ENCODE data around the gene THSD4. TPM values are rescaled to one million over a fixed set of nuclear protein-coding genes. Genes with fewer than 3 reads are reported as not detected.

THSD4 gene
- total and polyA plus RNA-seq, 4 donors = 6.0 to 42.4 (median 18.5) TPM

DNA sequence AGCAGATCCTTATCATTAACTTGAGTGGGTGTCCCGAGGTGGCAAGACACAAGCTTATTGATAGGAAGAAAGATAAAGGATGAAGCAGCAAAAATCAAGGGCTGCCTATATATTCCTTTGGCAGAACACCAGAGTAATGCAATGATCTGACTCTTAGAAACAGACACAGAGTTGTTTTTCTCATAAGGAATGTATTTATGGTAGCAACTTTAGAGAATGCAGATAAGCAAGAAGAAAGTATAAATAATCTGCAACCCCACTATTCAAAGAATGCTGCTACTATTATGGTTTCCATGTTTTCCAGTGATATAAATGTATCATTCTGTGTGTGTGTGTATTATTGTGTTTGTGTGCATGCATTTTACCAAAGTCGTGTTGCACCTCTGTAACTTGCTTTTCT is 208.3 kb downstream of the THSD4 start:
- H3K9ac ChIP-seq (ENCODE audit: insufficient read depth in 1 of 2, low read length in 2 of 2) = no peak overlapping the region
- TF ChIP-seq, protein P1, sequence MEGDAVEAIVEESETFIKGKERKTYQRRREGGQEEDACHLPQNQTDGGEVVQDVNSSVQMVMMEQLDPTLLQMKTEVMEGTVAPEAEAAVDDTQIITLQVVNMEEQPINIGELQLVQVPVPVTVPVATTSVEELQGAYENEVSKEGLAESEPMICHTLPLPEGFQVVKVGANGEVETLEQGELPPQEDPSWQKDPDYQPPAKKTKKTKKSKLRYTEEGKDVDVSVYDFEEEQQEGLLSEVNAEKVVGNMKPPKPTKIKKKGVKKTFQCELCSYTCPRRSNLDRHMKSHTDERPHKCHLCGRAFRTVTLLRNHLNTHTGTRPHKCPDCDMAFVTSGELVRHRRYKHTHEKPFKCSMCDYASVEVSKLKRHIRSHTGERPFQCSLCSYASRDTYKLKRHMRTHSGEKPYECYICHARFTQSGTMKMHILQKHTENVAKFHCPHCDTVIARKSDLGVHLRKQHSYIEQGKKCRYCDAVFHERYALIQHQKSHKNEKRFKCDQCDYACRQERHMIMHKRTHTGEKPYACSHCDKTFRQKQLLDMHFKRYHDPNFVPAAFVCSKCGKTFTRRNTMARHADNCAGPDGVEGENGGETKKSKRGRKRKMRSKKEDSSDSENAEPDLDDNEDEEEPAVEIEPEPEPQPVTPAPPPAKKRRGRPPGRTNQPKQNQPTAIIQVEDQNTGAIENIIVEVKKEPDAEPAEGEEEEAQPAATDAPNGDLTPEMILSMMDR (IDR thresholded peaks at IDR 0.05; ENCODE audit: control extremely low read depth, extremely low read depth) = no peak
- 46 to 48% methylated on average over 2 of the region's 2 CpGs for WGBS, 2 donors
- no peaks in the 10 kb centered on the region for H3K27me3 ChIP-seq (ENCODE audit: control insufficient read depth in 3 of 3, insufficient read depth in 3 of 3, low read length in 2 of 3)
- peak in 2 of 3 donors; percentile 85 to 89 for DNase-seq
- H3K36me3 ChIP-seq (ENCODE audit: control insufficient read depth in 4 of 4, insufficient read depth in 4 of 4, low read length in 4 of 4) = no peaks in the 10 kb centered on the region
- peak overlapping the region in 1 of 2 donors; percentile 5 for H3K27ac ChIP-seq (ENCODE audit: low read depth in 1 of 2, low read length in 1 of 2)
- H3K4me3 ChIP-seq = no peak overlapping the region
- peaks cover 2 to 22% (median 5%) of the 10 kb centered on the region in 5 donors for H3K4me1 ChIP-seq (ENCODE audit: control insufficient read depth in 5 of 5, insufficient read depth in 5 of 5, low read length in 5 of 5)
- H3K9me3 ChIP-seq (ENCODE audit: control insufficient read depth in 4 of 4, insufficient read depth in 3 of 4, low read length in 3 of 4) = peaks cover 0 to 3% (median 0%) of the 10 kb centered on the region in 4 donors
- ATAC-seq (ENCODE audit: insufficient read depth, low FRiP score) = no peak

DNA sequence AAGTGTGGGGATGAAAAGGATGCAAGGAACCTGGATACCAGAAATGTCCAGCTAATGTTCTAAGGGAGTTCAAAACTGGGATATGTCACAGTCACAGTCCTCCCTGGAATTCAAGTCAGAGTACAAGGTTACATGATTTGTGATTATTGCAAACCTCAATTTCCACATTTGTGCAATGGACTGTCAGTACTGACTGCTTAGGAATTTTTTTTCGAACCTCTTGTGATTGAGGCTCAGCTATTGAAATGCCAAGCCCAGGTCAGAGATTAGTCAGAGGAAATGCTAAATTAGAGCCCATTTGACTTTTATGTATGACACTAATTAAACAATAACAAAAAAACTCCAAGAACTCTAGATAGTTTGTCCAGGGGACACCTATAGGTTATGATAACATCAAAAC is 210.2 kb downstream of the THSD4 start:
- Histone ChIP-seq H3K27ac (ENCODE audit: low read depth in 1 of 2, low read length in 1 of 2) (no peak overlapping the region), H3K9me3 (ENCODE audit: control insufficient read depth in 4 of 4, insufficient read depth in 3 of 4, low read length in 3 of 4) (no peaks in the 10 kb centered on the region), H3K4me1 (ENCODE audit: control insufficient read depth in 5 of 5, insufficient read depth in 5 of 5, low read length in 5 of 5) (peaks cover 9 to 39% (median 16%) of the 10 kb centered on the region in 5 donors), H3K36me3 (ENCODE audit: control insufficient read depth in 4 of 4, insufficient read depth in 4 of 4, low read length in 4 of 4) (no peaks in the 10 kb centered on the region), H3K4me3 (no peak overlapping the region), H3K27me3 (ENCODE audit: control insufficient read depth in 3 of 3, insufficient read depth in 3 of 3, low read length in 2 of 3) (no peaks in the 10 kb centered on the region), H3K9ac (ENCODE audit: insufficient read depth in 1 of 2, low read length in 2 of 2) (no peak overlapping the region)
- no peak for DNase-seq
- TF ChIP-seq, protein P1 (IDR thresholded peaks at IDR 0.05; ENCODE audit: control extremely low read depth, extremely low read depth) = no peak
- WGBS, 2 donors = 51 to 79% methylated on average over 1 of the region's 1 CpG
- no peak for ATAC-seq (ENCODE audit: insufficient read depth, low FRiP score)

DNA sequence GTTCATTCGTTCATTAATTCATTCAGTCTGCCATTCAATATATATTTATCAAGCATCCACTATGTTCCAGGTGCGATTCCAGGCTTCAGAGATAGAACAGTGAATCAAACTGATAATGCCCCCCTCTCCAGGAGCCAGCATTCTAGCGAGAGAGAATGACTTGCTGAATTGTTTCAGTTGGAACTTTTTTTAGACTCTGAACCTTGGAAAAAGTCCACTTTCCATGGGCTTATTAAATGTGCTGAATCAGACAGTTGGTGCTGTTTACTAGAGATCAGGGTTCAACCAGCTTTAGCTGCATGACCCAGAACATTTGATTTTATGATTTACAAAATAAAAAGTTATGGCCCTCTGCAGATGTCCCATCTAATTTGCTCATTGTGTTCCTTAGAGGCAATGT is 213.2 kb downstream of the THSD4 start:
- Histone ChIP-seq H3K4me1 (ENCODE audit: control insufficient read depth in 5 of 5, insufficient read depth in 5 of 5, low read length in 5 of 5) (peaks cover 7 to 59% (median 22%) of the 10 kb centered on the region in 5 donors), H3K36me3 (ENCODE audit: control insufficient read depth in 4 of 4, insufficient read depth in 4 of 4, low read length in 4 of 4) (no peaks in the 10 kb centered on the region), H3K9me3 (ENCODE audit: control insufficient read depth in 4 of 4, insufficient read depth in 3 of 4, low read length in 3 of 4) (no peaks in the 10 kb centered on the region), H3K27me3 (ENCODE audit: control insufficient read depth in 3 of 3, insufficient read depth in 3 of 3, low read length in 2 of 3) (no peaks in the 10 kb centered on the region), H3K27ac (ENCODE audit: low read depth in 1 of 2, low read length in 1 of 2) (peak overlapping the region; percentile 49 to 80), H3K9ac (ENCODE audit: insufficient read depth in 1 of 2, low read length in 2 of 2) (no peak overlapping the region), H3K4me3 (no peak overlapping the region)
- TF ChIP-seq, protein P1 (IDR thresholded peaks at IDR 0.05; ENCODE audit: control extremely low read depth, extremely low read depth) = no peak
- DNase-seq (peak in 2 of 3 donors; percentile 68 to 83), ATAC-seq (ENCODE audit: insufficient read depth, low FRiP score) (no peak)
- 79 to 87% methylated on average over 3 of the region's 3 CpGs for WGBS, 2 donors

DNA sequence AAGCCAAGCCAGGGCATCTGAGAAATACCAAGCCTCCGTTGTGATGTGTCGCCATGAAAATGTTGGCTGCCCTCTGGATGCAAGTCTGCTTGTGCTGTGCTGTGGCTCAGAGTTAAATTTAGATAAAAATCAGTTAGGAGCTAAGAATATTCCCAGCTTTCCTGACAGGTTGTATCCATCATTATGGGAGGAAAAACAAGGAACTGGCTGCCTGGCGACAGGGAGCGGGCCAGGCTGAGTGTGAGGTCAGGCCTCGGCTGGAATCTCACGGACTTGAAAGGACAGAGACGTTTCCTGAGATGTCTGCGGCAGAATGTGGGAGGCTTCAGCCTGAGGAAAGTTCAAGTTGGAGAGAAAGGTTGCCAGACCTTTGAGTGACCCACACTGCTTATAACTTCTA is 213.8 kb downstream of the THSD4 start:
- 53 to 69% methylated on average over 8 of the region's 8 CpGs for WGBS, 2 donors
- peak; percentile 76 to 87 (median 80) for DNase-seq
- Histone ChIP-seq H3K9me3 (ENCODE audit: control insufficient read depth in 4 of 4, insufficient read depth in 3 of 4, low read length in 3 of 4) (no peaks in the 10 kb centered on the region), H3K27me3 (ENCODE audit: control insufficient read depth in 3 of 3, insufficient read depth in 3 of 3, low read length in 2 of 3) (no peaks in the 10 kb centered on the region), H3K4me1 (ENCODE audit: control insufficient read depth in 5 of 5, insufficient read depth in 5 of 5, low read length in 5 of 5) (peaks cover 7 to 59% (median 22%) of the 10 kb centered on the region in 5 donors), H3K27ac (ENCODE audit: low read depth in 1 of 2, low read length in 1 of 2) (peak overlapping the region; percentile 54 to 80), H3K4me3 (no peak overlapping the region), H3K36me3 (ENCODE audit: control insufficient read depth in 4 of 4, insufficient read depth in 4 of 4, low read length in 4 of 4) (no peaks in the 10 kb centered on the region), H3K9ac (ENCODE audit: insufficient read depth in 1 of 2, low read length in 2 of 2) (peak overlapping the region in 1 of 2 donors; percentile 47)
- TF ChIP-seq, protein P1 (IDR thresholded peaks at IDR 0.05; ENCODE audit: control extremely low read depth, extremely low read depth) = no peak
- no peak for ATAC-seq (ENCODE audit: insufficient read depth, low FRiP score)

Measured in lung (tissue), 12 donors.